ENCODE measurements around the gene CCT8L2. TPM values are rescaled to one million over a fixed set of nuclear protein-coding genes. Genes with fewer than 3 reads are reported as not detected.

Gene CCT8L2
- total and polyA plus RNA-seq, 2 of the 8 experiments (the other 6 are each of a cell fraction or from before 2014, with no cell fraction given): not detected

- peaks cover 13 to 97% of the 10 kb centered on the region in 2 experiments for H3K9me3 ChIP-seq (ENCODE audit: insufficient read depth in 2 of 2, low read depth in 1 of 2, low read length in 1 of 2)
- no peak overlapping the region for H2BK12ac ChIP-seq (ENCODE audit: low read depth, low read length)
- H3K23ac ChIP-seq (ENCODE audit: insufficient read length): no peak overlapping the region
- H3K4me2 ChIP-seq (ENCODE audit: insufficient read depth in 1 of 2, low read depth in 2 of 2, low read length in 2 of 2): no peak overlapping the region
- no peaks in the 10 kb centered on the region for H3K79me1 ChIP-seq (ENCODE audit: low read depth, low read length)
- H3K4ac ChIP-seq (replicated peaks; ENCODE audit: insufficient read length, low read depth, low read length): no peak overlapping the region
- H4K91ac ChIP-seq (replicated peaks; ENCODE audit: insufficient read length, low read length): no peak overlapping the region
- no peak overlapping the region for H2BK120ac ChIP-seq (replicated peaks; ENCODE audit: low read depth, low read length)
- no peaks in the 10 kb centered on the region for H3K4me1 ChIP-seq (replicated peaks in 1 of 4; ENCODE audit: control insufficient read depth in 3 of 4, insufficient read depth in 4 of 4, low read length in 3 of 4)
- no peak overlapping the region for H3K56ac ChIP-seq (replicated peaks; ENCODE audit: insufficient read length, low read depth, low read length)
- H2BK15ac ChIP-seq (ENCODE audit: low read length): no peak overlapping the region
- no peak overlapping the region for H3K27ac ChIP-seq (ENCODE audit: low read depth, low read length)
- no peak overlapping the region for H3K18ac ChIP-seq (ENCODE audit: extremely low read depth, low read length)
- H3K9ac ChIP-seq (replicated peaks in 1 of 4; ENCODE audit: extremely low read depth in 1 of 4, low read depth in 3 of 4, low read length in 3 of 4): no peak overlapping the region
- no peak for DNase-seq (ENCODE audit: low read depth in 1 of 2, low spot score in 2 of 2)
- FAIRE-seq: no peak
- no peak overlapping the region for H4K5ac ChIP-seq (ENCODE audit: insufficient read length, low read depth, low read length)
- ChIA-PET CTCF (ENCODE audit: partially characterized antibody) (no interaction called here), POLR2A (ENCODE audit: partially characterized antibody) (no interaction called here)
- H3K79me2 ChIP-seq (ENCODE audit: control insufficient read depth in 1 of 2, insufficient read depth in 2 of 2, low read length in 2 of 2): no peaks in the 10 kb centered on the region
- no peaks in the 10 kb centered on the region for H3K27me3 ChIP-seq (replicated peaks in 1 of 4; ENCODE audit: control insufficient read depth in 3 of 4, extremely low read depth in 1 of 4, insufficient read depth in 3 of 4, low read length in 3 of 4)
- H2BK5ac ChIP-seq (ENCODE audit: low read depth, low read length): no peak overlapping the region
- H3K4me3 ChIP-seq (ENCODE audit: extremely low read depth in 1 of 4, insufficient read depth in 2 of 4, low read depth in 3 of 4, low read length in 4 of 4): no peak overlapping the region
- H2AK5ac ChIP-seq (ENCODE audit: low read depth, low read length): no peak overlapping the region
- H2BK20ac ChIP-seq (ENCODE audit: low read length): no peak overlapping the region
- H3K14ac ChIP-seq (ENCODE audit: insufficient read length): no peak overlapping the region
- no peaks in the 10 kb centered on the region for H3K23me2 ChIP-seq (ENCODE audit: low read depth, low read length)
- H4K8ac ChIP-seq (ENCODE audit: extremely low read depth, insufficient read depth, low read length): no peak overlapping the region; the same call in 1 of the 2 replicates
- H3K36me3 ChIP-seq (ENCODE audit: control insufficient read depth in 2 of 4, insufficient read depth in 4 of 4, low read length in 3 of 4): no peaks in the 10 kb centered on the region; a peak in 1 of 8 replicates
- H4K20me1 ChIP-seq (replicated peaks in 1 of 2; ENCODE audit: control insufficient read depth in 1 of 2, insufficient read depth in 2 of 2, low read length in 2 of 2): no peaks in the 10 kb centered on the region
- WGBS, 2 experiments (ENCODE audit: extremely low coverage in 1 of 2, insufficient coverage in 1 of 2, insufficient read length in 1 of 2, insufficient replicate concordance in 2 of 2, low coverage in 1 of 2, low lambda C conversion rate in 2 of 2, missing lambda C conversion rate in 1 of 2): 81% methylated on average over 11 of the region's 14 CpGs; no CpG with 5 or more reads in 1 of the 2 experiments
- TF ChIP-seq CHD1 (IDR thresholded peaks at IDR 0.05; ENCODE audit: low read depth, low read length) (no peak), RBBP5 (IDR thresholded peaks at IDR 0.05; ENCODE audit: borderline replicate concordance, low read depth, low read length) (no peak), POU5F1 (IDR thresholded peaks at IDR 0.05; ENCODE audit: low read depth, low read length) (no peak), CBX5 (IDR thresholded peaks at IDR 0.05; ENCODE audit: low read depth, low read length) (no peak), EZH2 (IDR thresholded peaks at IDR 0.05; ENCODE audit: low read depth, low read length, severe bottlenecking) (no peak), ZNF274 (IDR thresholded peaks at IDR 0.05; ENCODE audit: borderline replicate concordance, extremely low read depth, low read length) (no peak)
- H2AFZ ChIP-seq (ENCODE audit: low read length): no peak overlapping the region
Observed at GRCh38 chr22:16563555-16564520, 28.8 kb downstream of the CCT8L2 start.

Measured in H1 (cell line).